Breast epithelium (tissue), 3 donors: ENCODE results near the gene RHOB.

Experiments used
- POLR2A ChIP-seq: fragments of 450-650 bp; IDR thresholded peaks from one replicate; pipeline ENCODE4 v1.6.1; 2016; ENCODE audit warnings: antibody characterized with exemption, mild to moderate bottlenecking, moderate library complexity
- POLR2AphosphoS5 ChIP-seq, 3 donors: sonication (generic); formaldehyde crosslinking; IDR thresholded peaks; one replicate each; pipeline ENCODE4 v1.6.1; 2017; ENCODE audit warnings: antibody characterized with exemption in 3 of 3

- peak in 1 of 3 donors; percentile 5 for TF ChIP-seq POLR2AphosphoS5 (IDR thresholded peaks at IDR 0.05)
- TF ChIP-seq POLR2A: no peak
Observed at GRCh38 chr2:20424300-20425290, 22.3 kb upstream of the RHOB start.
